ENCODE results near the gene EHMT1.
"Not testable (repeated sequence)": the region's sequence is repeated elsewhere in the genome, so short reads cannot be mapped to it uniquely, and the experiment has no call there.

EHMT1 gene

DNA sequence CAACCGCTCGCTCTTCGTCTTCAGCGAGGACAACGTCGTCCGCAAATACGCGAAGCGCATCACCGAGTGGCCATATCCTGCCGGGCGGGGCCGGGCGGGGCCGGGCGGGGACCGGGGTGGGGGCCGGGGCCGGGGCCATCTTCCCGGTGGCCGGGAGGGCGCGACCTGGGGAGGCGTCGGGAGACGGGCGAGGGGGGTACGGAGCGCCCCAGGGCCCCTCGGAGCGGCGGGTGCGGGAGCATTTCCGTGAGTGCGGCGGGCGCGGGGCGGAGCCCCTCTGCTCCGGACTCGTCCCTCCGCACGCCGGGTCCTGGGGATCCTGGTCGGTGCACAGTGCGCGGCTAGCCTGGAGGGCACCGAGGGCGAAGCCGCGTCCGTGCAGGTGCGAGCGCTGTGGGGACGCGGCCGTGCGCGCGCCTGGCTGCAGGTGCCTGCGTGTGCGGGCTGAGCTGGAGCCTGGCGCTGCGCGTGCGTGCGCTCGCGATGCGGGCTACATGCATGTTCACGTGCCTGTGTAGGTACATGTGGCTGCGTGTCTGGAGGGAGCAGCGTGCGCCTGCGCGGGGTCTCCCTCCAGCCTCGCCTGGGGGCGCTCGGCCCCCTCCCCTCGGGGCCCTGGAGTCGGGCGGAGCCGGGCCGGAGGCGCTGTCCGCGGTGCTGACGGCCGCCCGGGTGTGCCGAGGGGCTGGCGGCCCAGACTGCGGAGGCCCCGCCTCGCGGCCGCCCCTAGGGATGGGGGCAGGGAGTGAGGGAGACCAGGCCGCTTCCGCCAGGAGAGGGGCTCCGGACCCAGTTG lies 259.5 kb downstream of the EHMT1 start:
- peak; percentile 42 for DNase-seq

DNA sequence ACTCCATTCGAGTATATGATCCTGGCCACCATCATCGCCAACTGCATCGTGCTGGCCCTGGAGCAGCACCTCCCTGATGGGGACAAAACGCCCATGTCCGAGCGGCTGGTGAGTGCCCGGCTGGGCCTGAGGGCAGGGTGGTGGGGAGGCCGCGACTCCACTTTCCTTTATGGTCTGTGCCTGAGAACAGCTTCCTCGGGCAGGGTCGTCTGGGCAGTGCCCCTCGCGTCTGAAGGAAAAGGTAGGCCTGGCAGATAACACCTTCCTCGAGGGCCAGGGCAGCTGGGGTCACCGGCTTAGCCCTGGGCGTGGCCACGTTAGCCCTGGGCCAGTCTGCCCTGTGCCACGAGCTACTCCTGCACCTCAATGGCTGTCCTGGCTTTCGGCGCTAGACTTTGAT lies 260.2 kb downstream of the EHMT1 start:
- DNase-seq: no peak

DNA sequence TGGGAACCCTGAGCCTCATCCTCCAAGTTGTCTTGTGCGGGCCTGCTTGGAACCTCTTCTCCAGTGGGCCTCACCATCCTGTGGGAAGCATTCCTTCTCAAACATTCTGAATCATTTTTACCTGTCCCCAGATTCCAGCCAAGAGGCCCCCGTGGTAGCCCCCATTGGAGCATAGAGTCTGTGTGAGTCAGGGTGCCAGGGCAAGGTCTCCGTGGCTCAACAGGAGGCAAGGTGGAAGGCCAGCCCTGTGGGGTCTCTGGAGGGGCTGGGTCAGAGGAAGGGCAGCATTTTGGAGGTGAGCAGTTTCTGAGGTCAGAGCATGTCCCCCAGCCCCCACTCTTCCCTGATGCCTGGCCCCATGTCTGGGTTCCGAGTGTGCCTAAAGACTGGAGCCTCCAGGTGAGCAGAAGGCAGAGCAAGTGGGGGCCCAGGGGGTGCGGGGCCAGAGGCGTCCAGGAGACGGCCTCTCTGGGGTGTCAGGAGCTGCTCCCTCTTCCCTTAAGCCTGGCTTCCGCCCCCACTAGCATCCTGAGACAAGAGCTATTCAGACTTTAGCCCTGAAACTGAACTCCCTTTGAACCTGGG lies 260.9 kb downstream of the EHMT1 start:
- no peak for DNase-seq

DNA sequence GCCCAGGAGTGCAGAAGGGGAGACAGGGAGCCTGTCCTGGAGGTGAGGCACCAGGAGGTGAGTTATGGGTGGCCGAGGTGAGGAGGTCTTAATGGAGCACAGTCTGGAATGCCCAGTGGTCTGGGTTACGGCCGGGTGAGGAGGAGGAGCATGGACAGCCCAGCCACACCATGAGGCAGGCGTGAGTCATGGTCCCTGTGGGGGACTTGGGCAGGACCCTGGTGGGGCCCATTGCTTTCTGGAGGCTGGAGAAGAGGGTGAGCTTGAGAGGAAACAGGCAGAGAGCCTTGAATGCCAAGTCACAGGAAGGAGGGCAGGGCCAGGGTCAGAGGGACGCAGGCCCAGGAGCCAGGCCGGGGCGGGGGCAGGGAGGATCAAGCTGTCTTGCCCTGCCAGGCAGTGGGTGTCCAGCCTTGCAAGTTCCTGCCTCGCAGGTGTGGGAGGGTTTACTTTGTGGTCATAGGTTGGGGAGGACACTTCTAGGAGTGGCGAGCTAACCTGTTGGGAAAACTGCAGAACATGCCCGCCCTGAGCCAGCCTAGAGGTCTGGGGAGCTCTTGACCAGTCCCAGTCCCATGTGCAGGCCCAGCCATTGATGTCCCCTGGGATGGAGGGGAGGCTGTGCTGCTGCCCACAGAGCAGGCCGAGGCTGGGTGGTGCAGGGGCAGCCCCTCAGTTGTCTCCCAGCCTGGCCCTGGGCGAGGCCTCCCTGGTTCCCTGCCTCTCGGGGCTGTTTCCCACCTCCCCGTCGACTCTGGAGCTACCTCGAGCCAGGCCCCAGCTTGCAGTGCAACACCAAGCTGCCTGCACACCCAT lies 261.6 kb downstream of the EHMT1 start:
- DNase-seq: no peak

DNA sequence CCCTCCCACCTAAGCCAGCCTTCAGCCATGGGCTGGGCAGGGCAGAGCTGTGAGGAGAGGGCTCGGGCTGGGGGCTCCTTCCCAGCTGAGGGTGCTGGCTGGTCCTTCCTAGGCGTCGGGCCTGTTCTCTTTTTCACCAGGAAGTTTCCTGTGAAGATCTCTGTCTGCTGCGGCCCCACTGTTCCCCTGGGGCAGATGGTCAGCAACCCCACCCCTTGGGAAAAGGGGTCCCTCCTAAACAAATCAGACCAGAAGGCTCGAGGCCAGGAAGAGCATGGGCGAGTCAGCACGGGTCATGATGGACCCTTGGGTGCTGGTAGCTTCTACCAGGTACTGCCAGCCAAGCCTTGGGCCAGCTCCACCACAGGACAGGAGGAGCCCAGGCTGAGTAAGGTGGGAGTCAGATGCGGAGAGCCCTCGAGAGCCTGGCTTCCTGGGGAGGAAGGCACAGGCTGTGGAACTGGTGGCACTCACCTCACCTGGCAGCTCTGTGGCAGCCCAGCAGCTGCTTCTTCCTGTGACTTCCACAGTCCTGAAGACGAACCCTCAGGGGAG lies 262.2 kb downstream of the EHMT1 start:
- no peak for DNase-seq

DNA sequence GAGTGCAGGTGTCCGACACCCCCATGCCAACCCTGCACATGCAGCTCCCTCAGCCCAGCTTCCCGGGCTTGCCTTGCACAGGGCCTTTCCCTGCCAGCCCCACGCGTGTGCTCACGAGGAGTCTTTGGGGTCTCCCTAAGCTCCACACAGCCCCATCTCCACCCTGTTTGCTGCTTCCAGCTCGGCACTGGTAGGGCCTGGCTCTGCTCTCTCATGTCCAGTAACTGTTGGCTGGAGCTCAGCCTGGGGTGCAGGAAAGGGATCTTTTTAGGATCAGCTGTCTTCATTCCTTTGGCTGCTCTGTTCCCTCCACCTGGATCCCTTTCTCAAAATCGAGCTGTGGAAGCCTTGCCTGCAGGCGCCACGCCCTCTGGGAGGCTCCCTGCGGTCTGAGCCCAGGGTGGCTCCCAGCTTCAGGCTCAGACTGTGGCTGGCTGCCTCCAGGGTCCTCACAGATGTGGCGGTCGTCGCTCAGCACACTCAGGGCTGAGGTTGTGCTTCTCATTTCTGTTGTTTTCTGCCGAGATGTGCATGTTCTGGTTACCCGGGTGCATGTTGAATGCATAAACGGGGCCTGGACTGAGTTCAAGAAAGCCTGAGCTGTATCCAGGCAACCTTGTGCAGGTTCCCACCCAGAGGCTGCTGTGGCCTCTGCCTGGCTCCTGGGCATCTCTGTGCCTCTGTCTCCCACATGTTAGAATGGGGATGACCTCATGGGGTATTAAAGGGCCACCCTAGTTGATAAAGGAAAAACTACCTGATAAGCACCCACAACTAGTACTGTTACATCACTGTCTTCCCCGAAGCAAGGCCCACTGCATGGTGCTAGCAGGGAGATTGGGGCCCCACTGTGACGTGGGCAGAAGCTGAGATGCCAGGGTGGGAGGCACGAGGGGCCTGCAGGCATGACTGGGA lies 263.0 kb downstream of the EHMT1 start:
- no peak for DNase-seq

DNA sequence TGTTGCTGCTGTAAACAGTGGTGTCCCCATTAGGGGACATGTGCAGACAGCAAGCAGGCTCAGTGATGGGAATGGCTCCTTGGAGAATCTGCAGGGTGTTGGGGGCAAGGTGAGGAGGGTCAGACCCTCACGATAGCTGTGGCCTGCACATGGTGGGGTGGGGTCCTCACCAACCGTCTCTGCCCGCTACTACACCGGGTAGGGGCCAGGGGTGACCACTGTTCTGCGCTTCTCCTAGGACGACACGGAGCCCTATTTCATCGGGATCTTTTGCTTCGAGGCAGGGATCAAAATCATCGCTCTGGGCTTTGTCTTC lies 263.7 kb downstream of the EHMT1 start:
- DNase-seq: no peak

DNA sequence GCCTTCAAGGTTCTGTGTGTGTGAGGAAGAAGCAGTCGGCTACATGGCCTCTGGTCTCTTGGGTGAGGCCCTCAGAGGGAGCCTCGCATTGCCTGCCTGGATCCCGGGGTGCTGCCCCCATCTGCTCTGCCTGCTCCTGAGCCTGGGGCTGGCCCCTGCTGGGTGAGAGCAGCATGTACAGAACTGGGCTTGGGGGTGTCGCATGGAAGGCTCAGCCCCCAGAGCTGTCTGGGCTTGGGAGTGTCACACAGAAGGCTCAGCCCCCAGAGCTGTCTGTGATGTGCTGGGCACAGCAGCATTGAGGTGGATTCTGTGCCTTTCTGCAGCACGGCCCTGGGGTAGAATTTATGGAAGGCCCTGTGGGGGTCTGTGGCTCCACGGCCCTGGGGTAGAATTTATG lies 265.2 kb downstream of the EHMT1 start:
- not testable (repeated sequence) for DNase-seq

DNA sequence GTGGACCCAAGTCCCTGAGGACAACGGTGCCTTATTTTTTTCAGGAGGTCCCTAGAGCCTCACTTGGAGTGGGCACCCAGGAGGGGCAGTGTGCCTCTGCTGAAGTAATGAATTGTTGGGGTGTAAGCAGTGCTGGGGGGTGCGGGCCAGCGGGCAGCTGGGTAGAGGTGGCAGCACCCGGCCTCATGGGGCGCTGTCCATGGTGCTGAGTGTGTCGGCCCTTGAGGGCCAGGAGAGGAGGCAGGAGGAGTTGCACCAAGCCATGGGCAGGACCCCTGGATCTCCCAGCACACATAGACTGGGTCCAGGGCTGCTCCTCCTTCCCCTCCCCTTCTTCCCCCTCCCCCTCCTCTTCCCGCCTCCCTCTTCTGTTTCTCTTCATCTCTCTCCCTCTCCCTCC lies 265.7 kb downstream of the EHMT1 start:
- DNase-seq: not testable (repeated sequence)

DNA sequence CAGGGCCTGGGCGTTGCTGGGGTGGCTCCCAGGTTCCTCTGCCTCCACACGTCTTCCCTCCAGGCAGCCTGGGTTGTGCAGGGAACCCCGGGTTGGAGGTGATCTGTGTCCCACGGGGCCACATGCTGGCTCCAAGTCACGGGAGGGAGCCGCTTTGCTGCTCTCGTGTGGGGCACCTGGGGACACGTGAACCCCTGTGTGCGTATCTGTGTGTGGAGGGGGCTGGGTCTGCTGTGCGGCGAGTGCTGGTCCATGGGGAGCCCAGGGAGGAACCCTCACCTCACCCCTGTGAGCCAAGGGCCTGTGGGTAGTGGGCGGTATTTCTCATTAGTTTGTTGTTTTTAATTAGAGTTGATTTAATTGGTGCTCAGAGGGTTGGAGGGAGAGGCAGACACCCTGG lies 266.3 kb downstream of the EHMT1 start:
- DNase-seq: not testable (repeated sequence)
